Stimulated activated naive CD8-positive, alpha-beta T cell treated with anti-CD3 and anti-CD28 coated beads, Interleukin-15, amount 100 ng/mL, for 72 hours (primary cell): ENCODE measurements around the gene ZBTB4.

Experiments
- ATAC-seq: fragments of 150-1000 bp; cut with Tn5 transposase; 2 replicates; pipeline ENCODE4 v1.10.0; 2021; ENCODE audit warnings: mild to moderate bottlenecking, moderate library complexity
- DNase-seq, 2 donors: peaks; one replicate each; pipeline ENCODE4 v3.0.0; 2021 to 2022
- H3K27ac Mint-ChIP-seq, 2 donors: one replicate each; pipeline ENCODE4 v1.8.0; 2022; ENCODE audit warnings: mild to moderate bottlenecking in 2 of 2, mixed read lengths in 2 of 2, moderate library complexity in 2 of 2
- H3K27me3 Mint-ChIP-seq: one replicate; pipeline ENCODE4 v1.8.0; 2022; ENCODE audit warnings: mixed read lengths
- H3K4me1 Mint-ChIP-seq: one replicate; pipeline ENCODE4 v1.8.0; 2022; ENCODE audit warnings: mild to moderate bottlenecking, mixed read lengths
- H3K4me3 Mint-ChIP-seq, 2 donors: one replicate each; pipeline ENCODE4 v1.8.0; 2022; ENCODE audit warnings: mild to moderate bottlenecking in 2 of 2, mixed read lengths in 2 of 2, moderate library complexity in 1 of 2
- H3K9me3 Mint-ChIP-seq, 2 donors: one replicate each; pipeline ENCODE4 v1.8.0; 2022; ENCODE audit warnings: mixed read lengths in 2 of 2

Gene ZBTB4

GRCh38 chr17:7479213-7480088 is at the start of gene ZBTB4:
Gene ZBTB4 (minus strand): TSS chr17:7479631. CDS start chr17:7466801, 12,830 bp downstream.
- H3K4me3 Mint-ChIP-seq, result peak within 1 kb of the TSS; percentile 90 to 99
- no peaks in the 10 kb centered on the region for H3K27me3 Mint-ChIP-seq
- ATAC-seq, result peak; percentile 14
- peak; percentile 58 to 62 for DNase-seq
- peaks cover 74% of the 10 kb centered on the region for H3K4me1 Mint-ChIP-seq
- peak within 1 kb of the TSS; percentile 93 for H3K27ac Mint-ChIP-seq
- no peaks in the 10 kb centered on the region for H3K9me3 Mint-ChIP-seq

GRCh38 chr17:7528842-7529241 is 49.4 kb upstream of the ZBTB4 start:
- H3K9me3 Mint-ChIP-seq, result peaks cover 8 to 20% of the 10 kb centered on the region in 2 donors
- H3K27ac Mint-ChIP-seq, result no peak overlapping the region
- no peak overlapping the region for H3K4me3 Mint-ChIP-seq
- H3K4me1 Mint-ChIP-seq, result no peaks in the 10 kb centered on the region
- DNase-seq (no peak), ATAC-seq (no peak)
- no peaks in the 10 kb centered on the region for H3K27me3 Mint-ChIP-seq

DNA sequence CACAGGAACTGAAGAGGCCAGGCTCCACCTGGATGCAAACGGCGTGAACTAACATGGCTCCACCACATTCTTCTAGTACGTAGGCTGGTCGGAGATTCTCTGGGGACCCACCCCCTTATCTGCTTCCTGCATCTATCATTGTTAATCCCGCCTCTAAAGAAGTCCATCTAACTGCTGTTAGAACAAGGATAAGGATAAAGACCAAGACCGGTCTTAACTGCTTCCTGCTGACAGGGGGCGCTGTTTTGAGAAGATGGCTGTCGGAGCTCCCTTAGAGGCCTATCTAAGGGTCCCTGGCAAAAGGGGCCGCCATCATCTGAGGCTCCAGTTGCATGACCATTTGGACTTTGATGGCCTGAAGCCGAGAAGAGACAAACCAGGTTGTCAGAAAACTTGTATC is 43.6 kb upstream of the ZBTB4 start:
- peak; percentile 39 to 42 for DNase-seq

GRCh38 chr17:7515911-7516610 is 36.6 kb upstream of the ZBTB4 start:
- H3K27ac Mint-ChIP-seq, result peak overlapping the region in 1 of 2 donors; percentile 87
- ATAC-seq, result no peak
- no peaks in the 10 kb centered on the region for H3K27me3 Mint-ChIP-seq
- H3K9me3 Mint-ChIP-seq, result no peaks in the 10 kb centered on the region
- DNase-seq, result no peak
- no peak overlapping the region for H3K4me3 Mint-ChIP-seq
- peaks cover 16% of the 10 kb centered on the region for H3K4me1 Mint-ChIP-seq

More for the DNA sequence above, 43.6 kb upstream of the ZBTB4 start:
- peak; percentile 66 for ATAC-seq
- peaks cover 8% of the 10 kb centered on the region for H3K4me1 Mint-ChIP-seq
- H3K27me3 Mint-ChIP-seq, result no peaks in the 10 kb centered on the region
- H3K4me3 Mint-ChIP-seq, result no peak overlapping the region
- H3K9me3 Mint-ChIP-seq, result peaks cover 0 to 6% of the 10 kb centered on the region in 2 donors
- H3K27ac Mint-ChIP-seq, result no peak overlapping the region

DNA sequence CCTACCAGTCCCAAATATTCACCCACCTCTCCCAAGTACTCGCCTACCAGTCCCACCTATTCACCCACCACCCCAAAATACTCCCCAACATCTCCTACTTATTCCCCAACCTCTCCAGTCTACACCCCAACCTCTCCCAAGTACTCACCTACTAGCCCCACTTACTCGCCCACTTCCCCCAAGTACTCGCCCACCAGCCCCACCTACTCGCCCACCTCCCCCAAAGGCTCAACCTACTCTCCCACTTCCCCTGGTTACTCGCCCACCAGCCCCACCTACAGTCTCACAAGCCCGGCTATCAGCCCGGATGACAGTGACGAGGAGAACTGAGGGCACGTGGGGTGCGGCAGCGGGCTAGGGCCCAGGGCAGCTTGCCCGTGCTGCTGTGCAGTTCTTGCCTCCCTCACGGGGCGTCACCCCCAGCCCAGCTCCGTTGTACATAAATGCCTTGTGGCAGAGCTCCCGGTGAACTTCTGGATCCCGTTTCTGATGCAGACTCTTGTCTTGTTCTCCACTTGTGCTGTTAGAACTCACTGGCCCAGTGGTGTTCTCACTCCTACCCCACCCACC is 34.5 kb upstream of the ZBTB4 start:
- H3K9me3 Mint-ChIP-seq, result no peaks in the 10 kb centered on the region
- H3K4me1 Mint-ChIP-seq, result peaks cover 22% of the 10 kb centered on the region
- DNase-seq (no peak), ATAC-seq (no peak)
- H3K27ac Mint-ChIP-seq, result peak overlapping the region; percentile 27 to 30
- no peak overlapping the region for H3K4me3 Mint-ChIP-seq
- no peaks in the 10 kb centered on the region for H3K27me3 Mint-ChIP-seq

DNA sequence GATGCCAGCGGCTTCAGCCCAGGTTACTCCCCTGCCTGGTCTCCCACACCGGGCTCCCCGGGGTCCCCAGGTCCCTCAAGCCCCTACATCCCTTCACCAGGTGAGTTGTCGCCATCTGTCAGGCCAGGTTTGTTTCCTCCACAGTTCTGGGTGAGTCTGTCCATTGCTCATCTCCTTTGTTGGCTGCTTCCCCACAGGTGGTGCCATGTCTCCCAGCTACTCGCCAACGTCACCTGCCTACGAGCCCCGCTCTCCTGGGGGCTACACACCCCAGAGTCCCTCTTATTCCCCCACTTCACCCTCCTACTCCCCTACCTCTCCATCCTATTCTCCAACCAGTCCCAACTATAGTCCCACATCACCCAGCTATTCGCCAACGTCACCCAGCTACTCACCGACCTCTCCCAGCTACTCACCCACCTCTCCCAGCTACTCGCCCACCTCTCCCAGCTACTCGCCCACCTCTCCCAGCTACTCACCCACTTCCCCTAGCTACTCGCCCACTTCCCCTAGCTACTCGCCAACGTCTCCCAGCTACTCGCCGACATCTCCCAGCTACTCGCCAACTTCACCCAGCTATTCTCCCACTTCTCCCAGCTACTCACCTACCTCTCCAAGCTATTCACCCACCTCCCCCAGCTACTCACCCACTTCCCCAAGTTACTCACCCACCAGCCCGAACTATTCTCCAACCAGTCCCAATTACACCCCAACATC is 33.6 kb upstream of the ZBTB4 start:
- DNase-seq (no peak), ATAC-seq (peak; percentile 21)
- peaks cover 22% of the 10 kb centered on the region for H3K4me1 Mint-ChIP-seq
- no peaks in the 10 kb centered on the region for H3K9me3 Mint-ChIP-seq
- no peak overlapping the region for H3K4me3 Mint-ChIP-seq
- no peaks in the 10 kb centered on the region for H3K27me3 Mint-ChIP-seq
- H3K27ac Mint-ChIP-seq, result no peak overlapping the region

DNA sequence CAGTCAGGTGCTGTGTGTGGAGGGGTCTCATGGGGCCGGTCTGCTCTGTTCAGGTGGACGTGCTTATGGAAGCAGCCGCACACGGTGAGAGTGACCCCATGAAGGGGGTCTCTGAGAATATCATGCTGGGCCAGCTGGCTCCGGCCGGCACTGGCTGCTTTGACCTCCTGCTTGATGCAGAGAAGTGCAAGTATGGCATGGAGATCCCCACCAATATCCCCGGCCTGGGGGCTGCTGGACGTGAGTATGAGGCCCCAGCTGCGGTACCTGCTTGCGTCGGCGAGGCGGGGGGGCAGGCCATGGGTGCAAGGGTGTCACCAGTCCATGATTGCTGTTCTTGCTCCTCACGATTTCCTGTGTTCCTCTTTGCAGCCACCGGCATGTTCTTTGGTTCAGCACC is 32.7 kb upstream of the ZBTB4 start:
- ATAC-seq (no peak), DNase-seq (no peak)
- Mint-ChIP-seq H3K4me3 (no peak overlapping the region), H3K27me3 (no peaks in the 10 kb centered on the region), H3K4me1 (peaks cover 22% of the 10 kb centered on the region), H3K9me3 (no peaks in the 10 kb centered on the region), H3K27ac (peak overlapping the region in 1 of 2 donors; percentile 20)

- Mint-ChIP-seq H3K27ac (peak overlapping the region in 1 of 2 donors; percentile 89), H3K4me3 (no peak overlapping the region), H3K27me3 (no peaks in the 10 kb centered on the region), H3K4me1 (peaks cover 22% of the 10 kb centered on the region), H3K9me3 (no peaks in the 10 kb centered on the region)
- ATAC-seq, result no peak
- DNase-seq, result no peak
Observed at GRCh38 chr17:7511108-7511507, 31.7 kb upstream of the ZBTB4 start.

GRCh38 chr17:7509937-7510336 is 30.5 kb upstream of the ZBTB4 start:
- Mint-ChIP-seq H3K27me3 (no peaks in the 10 kb centered on the region), H3K27ac (no peak overlapping the region), H3K9me3 (no peaks in the 10 kb centered on the region), H3K4me1 (peaks cover 22% of the 10 kb centered on the region), H3K4me3 (no peak overlapping the region)
- no peak for ATAC-seq
- DNase-seq, result no peak

GRCh38 chr17:7508846-7509245 is 29.4 kb upstream of the ZBTB4 start:
- Mint-ChIP-seq H3K9me3 (no peaks in the 10 kb centered on the region), H3K27ac (no peak overlapping the region)
- ATAC-seq, result no peak

DNA sequence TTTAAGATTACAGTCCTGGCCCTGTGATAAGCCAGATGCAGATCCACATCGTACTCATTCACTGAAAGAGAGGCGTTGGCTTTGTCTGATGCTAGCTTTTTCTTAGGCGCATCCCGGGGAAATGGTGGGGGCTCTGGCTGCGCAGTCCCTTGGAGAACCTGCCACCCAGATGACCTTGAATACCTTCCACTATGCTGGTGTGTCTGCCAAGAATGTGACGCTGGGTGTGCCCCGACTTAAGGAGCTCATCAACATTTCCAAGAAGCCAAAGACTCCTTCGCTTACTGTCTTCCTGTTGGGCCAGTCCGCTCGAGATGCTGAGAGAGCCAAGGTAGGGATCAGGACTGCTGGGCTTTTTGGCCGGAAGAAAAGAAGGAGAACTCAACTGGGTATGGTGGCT is 28.7 kb upstream of the ZBTB4 start:
- Mint-ChIP-seq H3K9me3 (no peaks in the 10 kb centered on the region), H3K27ac (peak overlapping the region in 1 of 2 donors; percentile 54)

More at GRCh38 chr17:7508846-7509245, 29.4 kb upstream of the ZBTB4 start:
- H3K4me3 Mint-ChIP-seq, result no peak overlapping the region
- DNase-seq, result no peak
- H3K27me3 Mint-ChIP-seq, result no peaks in the 10 kb centered on the region
- peaks cover 13% of the 10 kb centered on the region for H3K4me1 Mint-ChIP-seq

DNA sequence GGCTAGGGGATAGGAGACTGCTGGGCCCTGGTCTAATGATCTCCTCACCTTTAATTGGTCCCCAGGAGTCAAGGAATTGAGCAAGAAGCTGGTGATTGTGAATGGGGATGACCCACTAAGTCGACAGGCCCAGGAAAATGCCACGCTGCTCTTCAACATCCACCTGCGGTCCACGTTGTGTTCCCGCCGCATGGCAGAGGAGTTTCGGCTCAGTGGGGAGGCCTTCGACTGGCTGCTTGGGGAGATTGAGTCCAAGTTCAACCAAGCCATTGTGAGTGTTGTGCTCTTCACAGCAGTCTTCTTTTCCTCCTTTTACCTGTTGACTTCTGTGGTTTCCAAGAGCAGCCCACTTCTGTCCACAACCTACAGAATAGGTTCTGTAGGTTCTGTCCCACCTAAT is 24.1 kb upstream of the ZBTB4 start:
- Mint-ChIP-seq H3K9me3 (no peaks in the 10 kb centered on the region), H3K4me1 (no peaks in the 10 kb centered on the region), H3K27me3 (no peaks in the 10 kb centered on the region), H3K4me3 (no peak overlapping the region), H3K27ac (no peak overlapping the region)
- DNase-seq (no peak), ATAC-seq (no peak)

More for the DNA sequence above, 28.7 kb upstream of the ZBTB4 start:
- H3K4me3 Mint-ChIP-seq, result peak overlapping the region in 1 of 2 donors; percentile 13
- peaks cover 11% of the 10 kb centered on the region for H3K4me1 Mint-ChIP-seq
- no peaks in the 10 kb centered on the region for H3K27me3 Mint-ChIP-seq
- ATAC-seq (no peak), DNase-seq (no peak)

- DNase-seq (no peak), ATAC-seq (peak; percentile 42)
- Mint-ChIP-seq H3K4me1 (no peaks in the 10 kb centered on the region), H3K27ac (no peak overlapping the region), H3K27me3 (no peaks in the 10 kb centered on the region), H3K4me3 (no peak overlapping the region), H3K9me3 (no peaks in the 10 kb centered on the region)
Observed at GRCh38 chr17:7502987-7503386, 23.6 kb upstream of the ZBTB4 start.

DNA sequence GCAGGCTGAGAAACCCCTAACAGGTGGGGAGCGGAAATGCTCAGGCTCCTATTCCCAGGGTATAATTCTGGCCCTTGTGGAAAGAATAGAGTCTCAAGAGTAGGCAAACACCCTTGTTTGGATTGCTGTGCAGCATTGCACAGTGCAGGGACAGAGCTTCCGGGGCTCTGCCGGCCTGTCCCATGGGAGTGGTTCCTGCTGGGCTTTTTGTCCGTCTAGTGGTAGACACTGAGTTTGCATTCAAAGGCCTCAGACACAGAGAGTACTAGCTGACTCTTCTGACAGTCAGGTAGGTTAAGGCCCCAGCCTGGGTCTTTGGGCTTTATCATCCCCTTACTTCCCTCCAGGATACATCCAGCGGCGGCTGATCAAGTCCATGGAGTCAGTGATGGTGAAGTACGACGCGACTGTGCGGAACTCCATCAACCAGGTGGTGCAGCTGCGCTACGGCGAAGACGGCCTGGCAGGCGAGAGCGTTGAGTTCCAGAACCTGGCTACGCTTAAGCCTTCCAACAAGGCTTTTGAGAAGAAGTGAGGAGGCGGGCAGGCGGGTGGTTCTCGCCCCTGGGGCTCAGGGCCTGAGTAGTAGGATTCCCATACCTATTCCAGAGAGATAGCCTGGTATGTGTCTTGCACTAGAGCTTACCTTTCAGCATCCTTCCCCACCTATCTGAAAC is 22.9 kb upstream of the ZBTB4 start:
- Mint-ChIP-seq H3K27me3 (no peaks in the 10 kb centered on the region), H3K4me1 (no peaks in the 10 kb centered on the region), H3K9me3 (no peaks in the 10 kb centered on the region), H3K27ac (no peak overlapping the region), H3K4me3 (no peak overlapping the region)
- DNase-seq, result no peak
- ATAC-seq, result no peak

- H3K27me3 Mint-ChIP-seq, result no peaks in the 10 kb centered on the region
- H3K4me1 Mint-ChIP-seq, result no peaks in the 10 kb centered on the region
- DNase-seq, result no peak
- no peak overlapping the region for H3K4me3 Mint-ChIP-seq
- H3K27ac Mint-ChIP-seq, result no peak overlapping the region
- no peak for ATAC-seq
- H3K9me3 Mint-ChIP-seq, result no peaks in the 10 kb centered on the region
Observed at GRCh38 chr17:7501729-7502128, 22.3 kb upstream of the ZBTB4 start.
